GM12878 (cell line): ENCODE measurements around the gene PRKN. TPM values are rescaled to one million over a fixed set of nuclear protein-coding genes. Genes with fewer than 3 reads are reported as not detected.
"Not testable (repeated sequence)": the region's sequence is repeated elsewhere in the genome, so short reads cannot be mapped to it uniquely, and the experiment has no call there.

Source experiments
- ATAC-seq: fragments of 200-7000 bp; cut with Tn5 transposase; 3 replicates; pipeline ENCODE4 v1.9.1; 2020; ENCODE audit warnings: mild to moderate bottlenecking, moderate library complexity
- BruUV-seq: library from RNA; stranded (reverse); fragments of 400-500 nt; replicated peaks from 2 replicates; lab custom pipeline; 2021; lab: Mats Ljungman, UMichigan
- CTCF ChIA-PET: fragments of 300-600 bp; sonication (Branson Sonifier 250); formaldehyde crosslinking; extraction: SDS; loops from one replicate; lab custom pipeline; 2021; ENCODE audit warnings: inconsistent platforms; lab: Yijun Ruan, JAX
- POLR2A ChIA-PET: fragments of 350-600 bp; formaldehyde crosslinking; extraction: SDS; loops from one replicate; lab custom pipeline; 2021; ENCODE audit warnings: inconsistent platforms; lab: Charles Lee
- RAD21 ChIA-PET: fragments of 300-600 bp; sonication (Branson Sonifier 250); formaldehyde crosslinking; loops from one replicate; lab custom pipeline; 2023; ENCODE audit warnings: antibody characterized with exemption; ENCODE audit not compliant: unreplicated experiment; lab: Charles Lee
- SMC1A ChIA-PET: fragments of 300-600 bp; sonication (Branson Sonifier 250); formaldehyde crosslinking; loops from one replicate; lab custom pipeline; 2023; ENCODE audit not compliant: unreplicated experiment, uncharacterized antibody; lab: Charles Lee
- DNase-seq: peaks from one replicate; pipeline ENCODE4 v3.0.0-alpha.2; 2011; ENCODE audit warnings: low read depth, low spot score
- FAIRE-seq: peaks from 3 replicates; lab custom pipeline; 2011; peaks lifted over from hg19 to GRCh38; lab: Jason Lieb, UNC
- H2AFZ ChIP-seq: 2 replicates; pipeline ENCODE4 v1.6.0; 2011; ENCODE audit warnings: low read depth, low read length, control low read depth; ENCODE audit not compliant: control insufficient read depth
- H3K27ac ChIP-seq: 2 replicates; pipeline ENCODE4 v1.5.1; 2011; ENCODE audit warnings: control low read depth; ENCODE audit not compliant: control insufficient read depth, insufficient read depth
- H3K27me3 ChIP-seq, 2 experiments: replicated peaks in 1 of 2; 2 replicates each; pipeline versions ENCODE4 v1.6.0 to v1.6.1; 2011; ENCODE audit warnings: low read length in 1 of 2; ENCODE audit not compliant: control insufficient read depth in 2 of 2, insufficient read depth in 2 of 2
- H3K36me3 ChIP-seq, 2 experiments: 2 replicates each; pipeline ENCODE4 v1.5.1; 2011; ENCODE audit warnings: low read length in 1 of 2; ENCODE audit not compliant: control insufficient read depth in 2 of 2, insufficient read depth in 2 of 2
- H3K4me1 ChIP-seq: 2 replicates; pipeline ENCODE4 v1.6.1; 2011; ENCODE audit warnings: mild to moderate bottlenecking, low read length, moderate library complexity, mixed read lengths; ENCODE audit not compliant: control insufficient read depth, insufficient read depth
- H3K4me2 ChIP-seq: 2 replicates; pipeline ENCODE4 v1.6.0; 2011; ENCODE audit warnings: control low read depth; ENCODE audit not compliant: control insufficient read depth, insufficient read depth
- H3K4me3 ChIP-seq: fragments of 200-600 bp; sonication (generic); 2 replicates; pipeline ENCODE4 v1.5.1; 2016
- H3K79me2 ChIP-seq: 2 replicates; pipeline ENCODE4 v1.6.0; 2011; ENCODE audit warnings: low read length; ENCODE audit not compliant: control insufficient read depth, insufficient read depth
- H3K9ac ChIP-seq: 2 replicates; pipeline ENCODE4 v1.8.0; 2011; ENCODE audit warnings: low read length, control low read depth, mixed read lengths; ENCODE audit not compliant: control insufficient read depth, insufficient read depth
- H3K9me3 ChIP-seq: replicated peaks from 3 replicates; pipeline ENCODE4 v1.5.1; 2011; ENCODE audit warnings: mild to moderate bottlenecking, low read length; ENCODE audit not compliant: control insufficient read depth, insufficient read depth
- H4K20me1 ChIP-seq: 2 replicates; pipeline ENCODE4 v1.6.0; 2011; ENCODE audit not compliant: control insufficient read depth, insufficient read depth
- NFIC ChIP-seq: IDR thresholded peaks from 2 replicates; pipeline ENCODE4 v1.6.1; 2012; ENCODE audit warnings: low read depth, mild to moderate bottlenecking, inconsistent platforms, low read length, moderate library complexity
- WGBS: methylation state at CpG from one replicate; pipeline ENCODE4 v1.1.6; 2016; ENCODE audit warnings: low lambda C conversion rate; ENCODE audit not compliant: insufficient replicate concordance, insufficient coverage; ENCODE audit errors: missing lambda C conversion rate; 5-methylcytosine and 5-hydroxymethylcytosine counted together
- in situ Hi-C: fragments of 300-500 bp; cut with MboI; formaldehyde crosslinking; loops from 9 replicates; pipeline ENCODE4 v1.14.3; 2018; ENCODE audit warnings: mixed read lengths
- intact Hi-C: fragments of 100-400 bp; cut with micrococcal nuclease; formaldehyde crosslinking; loops from one replicate; pipeline ENCODE4 v1.14.2; 2022; ENCODE audit not compliant: unreplicated experiment
- polyA plus RNA-seq, 11 experiments: library from polyadenylated mRNA; depleted of rRNA in 4 of 11; unstranded in 6 of 11; stranded (reverse) in 5 of 11; fragments of >200 nt; fragmentation: Nextera tagmentation in 4 of 11; fragmentation: Illumina TruSeq in 1 of 11; extraction: Ambion mirVana in 4 of 11; extraction: Trizol in 1 of 11; gene quantifications; 1 replicate in 1 of 11; 2 replicates in 10 of 11; pipeline versions ENCODE4 v1.2.1 to v1.2.3, GENCODE V29; 2011 to 2016; ENCODE audit warnings: inconsistent platforms in 2 of 11, missing spikeins in 2 of 11, low read depth in 1 of 11
- total RNA-seq, 4 experiments: library from RNA; depleted of rRNA in 3 of 4; stranded (reverse); fragments of >200 nt in 3 of 4; fragmentation: Illumina TruSeq in 1 of 4; extraction: Trizol in 1 of 4; gene quantifications; 2 replicates each; pipeline versions ENCODE4 v1.2.1 to v1.2.3, GENCODE V29; 2013 to 2021

The PRKN gene
- total and polyA plus RNA-seq, 10 of the 15 experiments (the other 5 are each of a cell fraction or from before 2014, with no cell fraction given) = 0.06 to 0.09 TPM; not detected in 8

DNA sequence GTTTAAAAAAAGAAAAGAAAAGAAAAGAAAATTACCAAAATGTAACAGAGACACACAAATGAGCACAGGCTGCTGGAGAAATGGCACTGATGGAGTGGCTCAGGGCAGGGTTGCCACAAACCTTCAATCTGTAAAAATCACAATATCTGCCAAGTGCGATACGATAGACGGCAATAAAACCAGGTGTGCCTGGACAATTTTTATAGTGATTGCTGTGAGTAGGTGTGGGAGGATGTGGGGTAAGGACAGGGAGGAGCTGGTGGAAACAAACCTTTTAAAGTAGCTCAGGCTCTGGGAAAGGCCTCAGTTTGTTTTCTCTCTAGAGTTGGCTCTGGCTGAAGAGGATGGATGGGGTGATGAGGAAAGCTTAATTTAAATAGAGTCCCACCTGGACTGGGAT lies 861.0 kb downstream of the PRKN start:
- FAIRE-seq (no peak), DNase-seq (no peak), ATAC-seq (no peak)
- Histone ChIP-seq H3K9ac (no peak overlapping the region), H3K4me2 (no peak overlapping the region), H3K27ac (no peak overlapping the region), H3K4me3 (no peak overlapping the region), H3K79me2 (no peaks in the 10 kb centered on the region), H3K36me3 (no peaks in the 10 kb centered on the region), H4K20me1 (no peaks in the 10 kb centered on the region), H2AFZ (no peak overlapping the region), H3K9me3 (no peaks in the 10 kb centered on the region), H3K4me1 (no peaks in the 10 kb centered on the region), H3K27me3 (no peaks in the 10 kb centered on the region)
- no peak for TF ChIP-seq NFIC
- CTCF ChIA-PET = no interaction called here
- WGBS = 98% methylated on average over 3 of the region's 3 CpGs
- intact Hi-C loops = no loop called here
- RAD21 ChIA-PET = no interaction called here
- SMC1A ChIA-PET = no interaction called here
- BruUV-seq = no TSS peak
- in situ Hi-C loops = no loop called here
- POLR2A ChIA-PET = no interaction called here

DNA sequence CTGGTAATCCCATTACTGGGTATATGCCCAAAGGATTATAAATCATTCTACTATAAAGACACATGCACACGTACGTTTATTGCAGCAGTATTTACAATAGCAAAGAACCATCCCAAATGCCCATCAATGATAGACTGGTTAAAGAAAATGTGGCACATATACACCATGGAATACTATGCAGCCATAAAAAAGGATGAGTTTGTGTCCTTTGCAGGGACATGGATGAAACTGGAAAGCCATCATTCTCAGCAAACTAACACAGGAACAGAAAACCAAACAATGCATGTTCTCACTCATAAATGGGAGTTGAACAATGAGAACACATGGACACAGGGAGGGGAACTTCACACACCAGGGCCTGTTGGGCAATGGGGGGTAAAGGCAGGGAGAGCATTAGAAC lies 866.5 kb downstream of the PRKN start:
- ATAC-seq, H3K4me1 ChIP-seq, CTCF ChIA-PET, in situ Hi-C loops, H4K20me1 ChIP-seq, H3K27ac ChIP-seq, POLR2A ChIA-PET, H3K9me3 ChIP-seq, DNase-seq, FAIRE-seq, BruUV-seq, intact Hi-C loops, H3K4me2 ChIP-seq, RAD21 ChIA-PET, SMC1A ChIA-PET, H2AFZ ChIP-seq, H3K36me3 ChIP-seq, H3K27me3 ChIP-seq, H3K4me3 ChIP-seq, H3K79me2 ChIP-seq, H3K9ac ChIP-seq: not testable (repeated sequence)
- WGBS = 53% methylated on average over 2 of the region's 2 CpGs
